GM23338 (cell line): ENCODE data around the gene PRSS57. TPM values are rescaled to one million over a fixed set of nuclear protein-coding genes. Genes with fewer than 3 reads are reported as not detected.

Source experiments
- ATAC-seq: fragments of 200-7000 bp; cut with Tn5 transposase; 3 replicates; pipeline ENCODE4 v1.9.1; 2020
- DNase-seq: peaks from one replicate; pipeline ENCODE4 v3.0.0-alpha.2; 2015; ENCODE audit warnings: low spot score
- H2AFZ ChIP-seq: fragments of 200-600 bp; sonication (generic); 2 replicates; pipeline ENCODE4 v1.8.0; 2016; ENCODE audit warnings: antibody characterized with exemption, mild to moderate bottlenecking, moderate library complexity
- H3F3A ChIP-seq: fragments of 200-600 bp; sonication (generic); replicated peaks from 2 replicates; pipeline ENCODE4 v1.8.0; 2017; ENCODE audit warnings: antibody characterized with exemption, mixed run types, low read depth
- H3K27ac ChIP-seq: fragments of 200-600 bp; sonication (generic); 2 replicates; pipeline ENCODE4 v1.6.1; 2016; ENCODE audit warnings: low read depth
- H3K27me3 ChIP-seq: fragments of 200-600 bp; sonication (generic); 2 replicates; pipeline ENCODE4 v1.8.0; 2016; ENCODE audit warnings: mild to moderate bottlenecking, mixed run types, moderate library complexity; ENCODE audit not compliant: insufficient read depth
- H3K36me3 ChIP-seq: fragments of 200-600 bp; sonication (generic); 2 replicates; pipeline ENCODE4 v1.8.0; 2016; ENCODE audit warnings: mild to moderate bottlenecking; ENCODE audit not compliant: insufficient read depth
- H3K4me1 ChIP-seq: fragments of 200-600 bp; sonication (generic); 2 replicates; pipeline ENCODE4 v1.8.0; 2016; ENCODE audit warnings: mild to moderate bottlenecking, moderate library complexity; ENCODE audit not compliant: insufficient read depth
- H3K4me2 ChIP-seq: fragments of 200-600 bp; sonication (generic); 2 replicates; pipeline ENCODE4 v1.7.1; 2017; ENCODE audit warnings: mixed run types
- H3K4me3 ChIP-seq: fragments of 200-600 bp; sonication (generic); 2 replicates; pipeline ENCODE4 v1.6.1; 2016; ENCODE audit warnings: mixed run types
- H3K79me2 ChIP-seq: fragments of 200-600 bp; sonication (generic); replicated peaks from 2 replicates; pipeline ENCODE4 v1.8.0; 2017; ENCODE audit warnings: mild to moderate bottlenecking; ENCODE audit not compliant: insufficient read depth
- H3K9me2 ChIP-seq: fragments of 200-600 bp; sonication (generic); 2 replicates; pipeline ENCODE4 v1.8.0; 2017; ENCODE audit not compliant: insufficient read depth
- H4K20me1 ChIP-seq: fragments of 200-600 bp; sonication (generic); replicated peaks from 2 replicates; pipeline ENCODE4 v1.8.0; 2017; ENCODE audit warnings: mild to moderate bottlenecking; ENCODE audit not compliant: insufficient read depth
- H3K27ac Mint-ChIP-seq: 2 replicates; pipeline ENCODE4 v1.8.0; 2020; ENCODE audit warnings: inconsistent platforms, mild to moderate bottlenecking, moderate library complexity, mixed read lengths
- H3K27me3 Mint-ChIP-seq: 3 replicates; pipeline ENCODE4 v1.8.0; 2022; ENCODE audit warnings: low read depth, mild to moderate bottlenecking, moderate library complexity, mixed read lengths, inconsistent platforms; ENCODE audit not compliant: insufficient read depth, poor library complexity
- H3K36me3 Mint-ChIP-seq: 3 replicates; pipeline ENCODE4 v1.8.0; 2021; ENCODE audit warnings: low read depth, mild to moderate bottlenecking, inconsistent platforms, moderate library complexity, mixed read lengths
- H3K4me1 Mint-ChIP-seq: 3 replicates; pipeline ENCODE4 v1.8.0; 2020; ENCODE audit warnings: mild to moderate bottlenecking, inconsistent platforms, mixed read lengths
- H3K4me3 Mint-ChIP-seq: 3 replicates; pipeline ENCODE4 v1.8.0; 2021; ENCODE audit warnings: moderate library complexity, mild to moderate bottlenecking, inconsistent platforms, mixed read lengths
- H3K9me3 Mint-ChIP-seq: 3 replicates; pipeline ENCODE4 v1.8.0; 2020; ENCODE audit warnings: moderate library complexity, mild to moderate bottlenecking, inconsistent platforms, mixed read lengths
- CREB1 ChIP-seq: fragments of 250-450 bp; sonication (Bioruptor Pico); IDR thresholded peaks from 2 replicates; pipeline ENCODE4 v1.5.0; 2020; ENCODE audit warnings: low read depth, mild to moderate bottlenecking, moderate library complexity
- ETS1 ChIP-seq: IDR thresholded peaks from 2 replicates; pipeline ENCODE4 v1.6.1; 2016; ENCODE audit warnings: antibody characterized with exemption
- EZH2 ChIP-seq: fragments of 200-600 bp; sonication (generic); IDR thresholded peaks from one replicate; pipeline ENCODE4 v1.8.0; 2017; ENCODE audit warnings: antibody characterized with exemption, mild to moderate bottlenecking, low read depth; ENCODE audit not compliant: unreplicated experiment
- EZH2phosphoT487 ChIP-seq: fragments of 200-600 bp; sonication (generic); IDR thresholded peaks from one replicate; pipeline ENCODE4 v1.8.1; 2018; ENCODE audit warnings: antibody characterized with exemption; ENCODE audit not compliant: unreplicated experiment
- JUNB ChIP-seq: IDR thresholded peaks from one replicate; pipeline ENCODE4 v1.6.1; 2016; ENCODE audit warnings: antibody characterized with exemption; ENCODE audit not compliant: unreplicated experiment
- NANOG ChIP-seq: IDR thresholded peaks from 2 replicates; pipeline ENCODE4 v1.6.1; 2016; ENCODE audit warnings: antibody characterized with exemption, borderline replicate concordance
- REST ChIP-seq: IDR thresholded peaks from one replicate; pipeline ENCODE4 v1.6.1; 2018; ENCODE audit warnings: antibody characterized with exemption; ENCODE audit not compliant: unreplicated experiment
- ZNF114 ChIP-seq: fragments of 250-450 bp; sonication (Bioruptor Pico); IDR thresholded peaks from 2 replicates; pipeline ENCODE4 v1.5.0; 2020; ENCODE audit warnings: mild to moderate bottlenecking, moderate library complexity
- ZNF331 ChIP-seq: fragments of 250-450 bp; sonication (Bioruptor Pico); IDR thresholded peaks from 2 replicates; pipeline ENCODE4 v1.5.0; 2020; ENCODE audit warnings: low read depth, mild to moderate bottlenecking, moderate library complexity
- polyA plus RNA-seq: library from polyadenylated mRNA; unstranded; fragments of >200 nt; fragmentation: Nextera tagmentation; extraction: Ambion mirVana; gene quantifications from 2 replicates; pipeline ENCODE4 v1.2.1, GENCODE V29; 2016
- total RNA-seq: library from RNA; depleted of rRNA; stranded (reverse); fragments of >200 nt; shearing (Covaris generic); gene quantifications from 2 replicates; pipeline ENCODE4 v1.2.3, GENCODE V29; 2014

The PRSS57 gene
- total and polyA plus RNA-seq, 2 experiments from 2014 or later: 0.34 TPM; not detected in 1

- Mint-ChIP-seq H3K36me3 (no peaks in the 10 kb centered on the region), H3K4me1 (no peaks in the 10 kb centered on the region), H3K27ac (no peak overlapping the region), H3K4me3 (no peak overlapping the region), H3K27me3 (peaks cover 12% of the 10 kb centered on the region), H3K9me3 (no peaks in the 10 kb centered on the region)
- Histone ChIP-seq H3K27me3 (no peaks in the 10 kb centered on the region), H3K4me2 (no peak overlapping the region), H3K9me2 (no peaks in the 10 kb centered on the region), H3K79me2 (no peaks in the 10 kb centered on the region), H3K4me1 (no peaks in the 10 kb centered on the region), H4K20me1 (no peaks in the 10 kb centered on the region), H3F3A (no peaks in the 10 kb centered on the region), H2AFZ (no peak overlapping the region), H3K4me3 (no peak overlapping the region), H3K36me3 (no peaks in the 10 kb centered on the region), H3K27ac (no peak overlapping the region)
- no peak for TF ChIP-seq NANOG
- no peak for TF ChIP-seq ZNF331
- no peak for TF ChIP-seq ZNF114 (CRISPR knock-in tag)
- no peak for TF ChIP-seq JUNB
- ATAC-seq (no peak), DNase-seq (no peak)
Observed at GRCh38 chr19:687569-688166, 7.6 kb downstream of the PRSS57 start.

GRCh38 chr19:686589-687297 is 8.5 kb downstream of the PRSS57 start:
- DNase-seq: no peak
- no peaks in the 10 kb centered on the region for H3F3A ChIP-seq
- H4K20me1 ChIP-seq: no peaks in the 10 kb centered on the region
- no peak overlapping the region for H3K4me2 ChIP-seq
- no peaks in the 10 kb centered on the region for H3K79me2 ChIP-seq
- no peaks in the 10 kb centered on the region for H3K4me1 ChIP-seq
- Mint-ChIP-seq H3K27ac (no peak overlapping the region), H3K27me3 (peaks cover 12% of the 10 kb centered on the region), H3K9me3 (no peaks in the 10 kb centered on the region), H3K36me3 (no peaks in the 10 kb centered on the region), H3K4me1 (no peaks in the 10 kb centered on the region), H3K4me3 (no peak overlapping the region; the same call in 2 of the 3 replicates)
- ATAC-seq: no peak
- no peak overlapping the region for H3K4me3 ChIP-seq
- no peak for TF ChIP-seq ETS1
- TF ChIP-seq NANOG: no peak
- no peak for TF ChIP-seq REST
- TF ChIP-seq EZH2phosphoT487: no peak
- TF ChIP-seq EZH2: no peak
- TF ChIP-seq JUNB: no peak
- no peak for TF ChIP-seq CREB1 (CRISPR knock-in tag)
- H3K27me3 ChIP-seq: no peaks in the 10 kb centered on the region
- H3K36me3 ChIP-seq: no peaks in the 10 kb centered on the region
- no peak overlapping the region for H3K27ac ChIP-seq
- no peaks in the 10 kb centered on the region for H3K9me2 ChIP-seq
- H2AFZ ChIP-seq: no peak overlapping the region
